ENCODE results near the gene STAB2.

Gene STAB2, protein sequence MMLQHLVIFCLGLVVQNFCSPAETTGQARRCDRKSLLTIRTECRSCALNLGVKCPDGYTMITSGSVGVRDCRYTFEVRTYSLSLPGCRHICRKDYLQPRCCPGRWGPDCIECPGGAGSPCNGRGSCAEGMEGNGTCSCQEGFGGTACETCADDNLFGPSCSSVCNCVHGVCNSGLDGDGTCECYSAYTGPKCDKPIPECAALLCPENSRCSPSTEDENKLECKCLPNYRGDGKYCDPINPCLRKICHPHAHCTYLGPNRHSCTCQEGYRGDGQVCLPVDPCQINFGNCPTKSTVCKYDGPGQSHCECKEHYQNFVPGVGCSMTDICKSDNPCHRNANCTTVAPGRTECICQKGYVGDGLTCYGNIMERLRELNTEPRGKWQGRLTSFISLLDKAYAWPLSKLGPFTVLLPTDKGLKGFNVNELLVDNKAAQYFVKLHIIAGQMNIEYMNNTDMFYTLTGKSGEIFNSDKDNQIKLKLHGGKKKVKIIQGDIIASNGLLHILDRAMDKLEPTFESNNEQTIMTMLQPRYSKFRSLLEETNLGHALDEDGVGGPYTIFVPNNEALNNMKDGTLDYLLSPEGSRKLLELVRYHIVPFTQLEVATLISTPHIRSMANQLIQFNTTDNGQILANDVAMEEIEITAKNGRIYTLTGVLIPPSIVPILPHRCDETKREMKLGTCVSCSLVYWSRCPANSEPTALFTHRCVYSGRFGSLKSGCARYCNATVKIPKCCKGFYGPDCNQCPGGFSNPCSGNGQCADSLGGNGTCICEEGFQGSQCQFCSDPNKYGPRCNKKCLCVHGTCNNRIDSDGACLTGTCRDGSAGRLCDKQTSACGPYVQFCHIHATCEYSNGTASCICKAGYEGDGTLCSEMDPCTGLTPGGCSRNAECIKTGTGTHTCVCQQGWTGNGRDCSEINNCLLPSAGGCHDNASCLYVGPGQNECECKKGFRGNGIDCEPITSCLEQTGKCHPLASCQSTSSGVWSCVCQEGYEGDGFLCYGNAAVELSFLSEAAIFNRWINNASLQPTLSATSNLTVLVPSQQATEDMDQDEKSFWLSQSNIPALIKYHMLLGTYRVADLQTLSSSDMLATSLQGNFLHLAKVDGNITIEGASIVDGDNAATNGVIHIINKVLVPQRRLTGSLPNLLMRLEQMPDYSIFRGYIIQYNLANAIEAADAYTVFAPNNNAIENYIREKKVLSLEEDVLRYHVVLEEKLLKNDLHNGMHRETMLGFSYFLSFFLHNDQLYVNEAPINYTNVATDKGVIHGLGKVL (N-terminal part only)

DNA sequence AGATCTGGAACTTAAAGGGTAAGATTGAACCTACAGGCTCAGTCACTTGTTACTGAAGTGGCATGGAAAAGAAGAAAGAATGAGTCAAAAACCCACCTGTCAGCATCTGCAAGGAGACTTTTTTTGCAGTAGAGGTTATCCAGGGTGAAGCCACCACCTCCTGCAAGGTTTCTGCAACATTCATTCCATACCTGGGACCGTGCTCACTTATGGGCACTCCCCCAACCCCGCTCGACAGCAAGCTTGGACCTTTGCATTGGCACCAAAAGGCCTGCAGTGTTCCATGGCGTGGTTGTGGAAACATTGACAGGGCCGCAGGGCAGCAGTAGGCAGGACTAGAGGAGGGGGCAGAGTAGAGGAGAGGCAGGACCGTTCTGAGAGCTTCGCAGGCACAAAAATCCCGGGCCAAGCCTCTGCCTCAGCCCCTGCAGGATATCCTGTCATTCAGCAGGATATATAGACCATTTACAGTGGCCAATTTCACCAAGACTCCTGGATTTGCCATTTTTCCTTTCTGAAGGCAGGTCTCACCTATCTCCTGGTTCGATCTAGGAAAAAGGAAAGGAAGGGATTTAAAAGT lies at the start of gene STAB2:
Gene STAB2, plus strand, starts transcription at position 483 of the 580 bp plus-strand sequence. CDS start 204 bp downstream, outside the sequence.
- no peak for FAIRE-seq

DNA sequence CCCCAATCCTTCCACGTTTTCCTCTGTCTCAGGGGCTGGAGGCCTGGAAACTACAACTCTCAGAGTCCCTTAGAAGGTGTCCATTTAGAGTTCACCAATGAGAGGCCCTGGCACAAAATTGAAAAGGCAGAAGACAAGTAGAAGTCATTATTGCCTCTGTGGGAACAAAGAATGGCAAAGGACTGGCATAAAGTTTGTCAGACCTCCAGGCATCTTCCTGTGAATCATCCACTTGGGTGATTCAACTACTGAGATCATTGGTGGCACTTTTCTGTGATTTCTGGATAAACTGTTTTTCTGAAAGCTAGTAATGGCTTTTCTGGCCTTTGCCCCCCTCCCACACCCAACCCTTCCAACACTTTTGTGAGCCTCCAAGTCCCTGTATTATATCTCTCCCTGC lies 48.7 kb upstream of the STAB2 start:
- no peak for FAIRE-seq

DNA sequence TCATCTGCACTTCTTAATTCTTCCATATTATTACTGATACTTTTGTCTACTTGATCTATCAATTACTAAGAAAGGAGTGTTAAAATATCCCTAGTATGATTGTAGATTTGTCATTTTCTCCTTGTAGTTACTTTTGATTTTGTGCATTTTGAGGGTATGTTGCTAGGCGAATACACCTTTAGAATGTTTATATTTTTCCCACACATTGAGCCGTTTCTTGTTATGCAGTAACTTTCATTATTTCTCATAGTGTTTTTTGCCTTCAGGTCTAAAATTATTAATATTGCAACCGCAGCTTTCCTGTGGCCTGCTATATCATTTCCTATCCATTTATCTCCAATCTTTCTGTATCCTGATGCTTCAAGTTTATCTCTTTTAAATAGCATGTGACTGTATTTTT lies 46.8 kb upstream of the STAB2 start:
- no peak for FAIRE-seq

- FAIRE-seq = no peak
Observed at GRCh38 chr12:103542078-103542477, 45.0 kb upstream of the STAB2 start.

GRCh38 chr12:103546959-103547358 lies 40.1 kb upstream of the STAB2 start:
- FAIRE-seq = no peak

- FAIRE-seq = no peak
Observed at GRCh38 chr12:103547376-103547775, 39.7 kb upstream of the STAB2 start.

- FAIRE-seq = no peak
Observed at GRCh38 chr12:103547929-103548328, 39.1 kb upstream of the STAB2 start.

DNA sequence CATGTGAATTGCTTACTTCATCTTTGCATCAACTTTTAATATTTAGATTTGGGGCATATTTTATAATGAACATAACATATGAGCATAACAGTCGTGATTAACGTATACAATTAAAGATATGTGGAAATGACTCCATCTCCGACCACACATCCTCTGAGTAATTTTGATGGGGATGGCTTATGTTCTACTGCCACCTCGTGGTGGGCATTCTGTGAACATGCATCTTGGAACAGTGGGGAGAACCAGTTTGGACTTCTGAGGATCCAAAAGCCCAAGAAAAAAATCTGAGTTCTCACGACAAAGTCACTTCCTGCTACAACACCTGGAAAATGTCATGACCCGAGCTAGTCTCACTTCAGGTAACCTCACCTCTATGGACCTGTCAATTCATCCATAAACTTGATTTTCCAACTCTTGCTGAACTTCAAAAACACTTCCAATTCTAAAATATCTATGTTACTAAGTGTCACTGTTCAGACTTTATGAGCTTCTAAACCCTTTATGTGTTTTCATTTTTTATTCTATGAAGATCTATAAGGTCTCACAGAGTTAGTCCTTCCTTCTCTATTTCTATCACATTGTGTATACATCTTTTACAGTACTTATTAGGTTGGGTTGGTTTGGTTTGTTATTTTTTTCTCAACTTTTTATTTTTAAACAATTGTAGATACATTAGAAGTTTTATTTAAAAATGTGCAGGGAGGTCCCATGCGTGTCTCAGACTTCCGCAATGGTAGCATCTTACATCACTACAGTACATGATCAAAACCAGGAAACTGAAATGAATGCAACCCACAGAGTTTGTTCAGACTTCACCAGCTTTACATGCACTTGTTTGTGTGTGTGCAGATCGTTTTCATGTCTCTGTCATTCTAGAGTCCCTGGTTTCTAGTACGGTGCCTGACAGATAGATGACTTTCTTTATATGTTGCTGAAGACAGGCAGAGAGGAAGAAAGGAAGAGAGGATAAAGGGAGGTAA lies 38.2 kb upstream of the STAB2 start:
- FAIRE-seq = peak; percentile 70

DNA sequence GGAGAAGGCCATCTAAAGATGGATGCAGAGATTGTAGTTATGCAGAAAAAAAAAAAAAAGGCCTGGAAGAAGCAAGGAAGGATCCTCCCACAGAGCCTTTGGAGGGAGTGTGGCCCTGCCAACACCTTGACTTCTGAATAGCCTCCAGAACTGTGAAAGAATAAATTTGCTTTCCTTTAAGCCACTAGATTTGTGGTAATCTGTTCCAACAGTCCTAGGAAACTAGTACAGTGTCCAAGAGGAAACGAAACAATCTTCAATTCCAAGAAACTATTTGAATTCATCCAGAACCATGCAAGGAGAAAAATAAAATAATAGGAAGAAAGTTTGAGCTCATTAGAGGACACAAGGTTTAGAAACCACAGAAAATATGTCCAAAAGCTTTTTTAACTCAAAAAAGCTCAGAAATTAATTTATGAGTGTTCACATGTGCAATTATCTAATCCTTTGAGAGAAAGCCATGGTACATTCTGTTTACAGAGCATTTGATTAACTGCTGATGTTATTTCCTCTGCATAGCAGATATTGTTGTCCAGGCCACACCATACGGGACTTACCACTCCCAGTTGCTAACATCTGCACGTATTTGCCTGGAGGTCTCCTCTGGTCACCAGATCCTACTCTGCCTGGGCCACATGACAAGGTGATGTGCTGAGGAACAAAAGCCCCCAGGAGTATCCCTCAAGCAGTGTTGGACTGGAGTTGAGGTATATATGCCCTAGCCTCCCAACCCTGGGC lies 30.0 kb upstream of the STAB2 start:
- no peak for FAIRE-seq

- no peak for FAIRE-seq
Observed at GRCh38 chr12:103557628-103558010, 29.5 kb upstream of the STAB2 start.

DNA sequence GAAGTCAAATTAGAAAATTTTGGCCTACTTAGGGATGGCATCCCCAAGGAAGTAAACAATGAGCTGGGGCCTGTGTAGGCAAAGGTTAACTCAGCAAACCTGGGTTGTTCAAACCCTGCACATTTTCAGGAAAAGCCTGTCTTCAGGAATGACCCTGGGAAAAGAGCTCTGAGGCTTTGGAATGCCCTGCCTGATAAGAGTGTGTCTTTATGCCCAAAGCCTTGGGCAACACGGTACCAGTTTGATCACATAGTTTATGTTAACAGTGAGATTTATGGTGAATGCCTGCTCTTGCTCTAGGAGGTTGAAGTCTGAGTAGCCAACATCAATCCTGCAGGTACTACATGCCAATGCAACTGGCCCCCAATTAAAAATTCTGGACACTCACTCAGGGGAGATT lies 28.2 kb upstream of the STAB2 start:
- FAIRE-seq = no peak

GRCh38 chr12:103560604-103561101 lies 26.4 kb upstream of the STAB2 start:
- FAIRE-seq = no peak

- FAIRE-seq = no peak
Observed at GRCh38 chr12:103561174-103561573, 25.9 kb upstream of the STAB2 start.

DNA sequence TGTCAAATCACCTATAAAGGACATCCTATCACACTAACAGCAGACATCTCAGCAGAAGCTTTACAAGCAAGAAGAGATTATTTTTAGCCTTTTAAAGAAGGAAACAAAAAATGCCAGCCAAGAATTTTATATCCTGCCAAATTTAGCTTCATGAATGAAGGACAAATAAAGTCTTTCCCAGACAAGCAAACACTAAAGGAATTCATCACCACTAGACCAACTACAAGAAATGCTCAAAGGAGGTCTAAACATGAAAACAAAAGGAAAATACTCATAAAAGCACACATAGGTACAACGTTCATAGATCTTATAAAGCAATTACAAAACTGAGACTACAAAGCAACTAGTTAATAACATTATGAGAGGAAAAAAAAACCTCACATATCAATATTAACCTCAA lies 20.7 kb upstream of the STAB2 start:
- no peak for FAIRE-seq

DNA sequence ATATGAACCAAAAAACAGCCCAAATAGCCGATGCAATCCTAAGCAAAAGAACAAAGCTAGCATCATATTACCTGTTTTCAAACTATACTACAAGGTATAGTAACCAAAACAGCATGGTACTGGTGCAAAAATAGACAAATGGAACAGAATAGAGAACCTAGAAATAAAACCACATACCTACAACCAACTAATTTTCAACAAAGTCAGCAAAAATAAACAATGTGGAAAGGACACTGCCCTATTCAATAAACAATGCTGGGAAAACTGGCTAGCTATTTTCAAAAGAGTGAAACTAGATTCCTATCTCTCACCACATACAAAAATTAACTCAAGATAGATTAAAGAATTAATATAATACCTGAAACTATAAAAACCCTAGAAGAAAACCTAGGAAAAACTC lies 17.8 kb upstream of the STAB2 start:
- no peak for FAIRE-seq

- FAIRE-seq = no peak
Observed at GRCh38 chr12:103571286-103571685, 15.8 kb upstream of the STAB2 start.

DNA sequence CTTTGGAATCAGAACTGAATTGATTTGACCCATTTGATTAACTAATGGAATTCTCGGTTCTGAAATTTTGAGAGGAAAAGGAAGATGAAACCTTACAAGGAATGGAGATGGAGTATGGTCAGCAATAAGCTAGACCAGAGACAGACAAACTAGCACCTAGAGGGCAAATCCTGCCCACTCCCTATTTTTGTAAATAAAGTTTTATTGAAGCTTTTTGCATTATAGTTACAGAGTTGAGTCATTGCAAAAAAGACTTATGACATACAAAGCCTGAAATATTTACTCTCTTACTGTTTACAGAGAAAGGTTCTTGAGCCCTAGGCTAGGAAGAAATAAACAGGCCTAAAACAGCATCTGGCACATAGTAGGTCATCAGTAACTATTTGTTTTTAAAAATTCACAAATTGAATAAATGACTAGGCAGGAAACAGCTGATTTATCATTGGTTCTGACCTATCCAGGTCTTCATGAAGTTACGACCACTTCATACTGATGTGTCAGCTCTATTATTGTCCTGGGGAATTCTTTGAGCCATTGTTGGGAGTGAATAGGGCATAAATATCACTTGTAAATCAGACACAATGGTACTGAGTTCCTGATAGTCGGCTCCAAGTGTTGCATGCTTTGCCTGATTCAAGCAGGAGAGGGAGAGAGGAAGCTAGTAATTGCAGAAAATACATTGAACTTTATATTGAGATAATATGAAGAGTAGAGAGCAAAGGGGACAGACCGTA lies 14.6 kb upstream of the STAB2 start:
- no peak for FAIRE-seq

GRCh38 chr12:103573185-103573584 lies 13.9 kb upstream of the STAB2 start:
- FAIRE-seq = no peak

DNA sequence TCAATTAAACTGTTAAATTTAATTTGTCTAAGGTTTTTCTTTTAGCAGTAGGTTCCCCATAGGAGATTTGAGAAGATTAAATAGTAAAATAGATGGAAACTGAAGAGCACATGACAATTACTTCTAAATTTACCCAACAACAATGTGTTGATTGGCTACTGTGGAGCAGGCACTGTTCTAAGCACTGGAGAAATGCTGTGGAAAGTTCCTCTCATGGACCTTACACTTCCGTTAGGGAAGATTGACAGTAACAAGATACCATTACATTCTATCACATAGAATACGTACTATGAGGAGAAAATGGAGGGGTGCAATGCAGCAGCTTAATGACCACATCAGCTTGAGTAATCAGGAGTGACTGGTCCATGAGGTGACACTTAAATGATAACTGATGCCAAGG lies 8.1 kb upstream of the STAB2 start:
- no peak for FAIRE-seq

GRCh38 chr12:103580026-103580425 lies 7.0 kb upstream of the STAB2 start:
- FAIRE-seq = no peak

Data from G401.6 (cell line).